Hepatocyte (in vitro differentiated cells): ENCODE results near the gene STX5.

ENCODE experiments used
- EZH2 ChIP-seq: fragments of 200-600 bp; sonication (generic); IDR thresholded peaks from 2 replicates; pipeline ENCODE4 v1.6.1; 2016; ENCODE audit warnings: antibody characterized with exemption, mild to moderate bottlenecking, borderline replicate concordance
- EZH2phosphoT487 ChIP-seq: fragments of 200-600 bp; sonication (generic); IDR thresholded peaks from one replicate; pipeline ENCODE4 v1.6.1; 2018; ENCODE audit warnings: antibody characterized with exemption, mild to moderate bottlenecking, low read depth, moderate library complexity; ENCODE audit not compliant: unreplicated experiment, severe bottlenecking
- TF ChIP-seq, protein P1 (sequence below): fragments of 200-600 bp; sonication (generic); IDR thresholded peaks from 2 replicates; pipeline ENCODE4 v1.5.1; 2016; ENCODE audit warnings: antibody characterized with exemption, mild to moderate bottlenecking; ENCODE audit not compliant: poor library complexity

DNA sequence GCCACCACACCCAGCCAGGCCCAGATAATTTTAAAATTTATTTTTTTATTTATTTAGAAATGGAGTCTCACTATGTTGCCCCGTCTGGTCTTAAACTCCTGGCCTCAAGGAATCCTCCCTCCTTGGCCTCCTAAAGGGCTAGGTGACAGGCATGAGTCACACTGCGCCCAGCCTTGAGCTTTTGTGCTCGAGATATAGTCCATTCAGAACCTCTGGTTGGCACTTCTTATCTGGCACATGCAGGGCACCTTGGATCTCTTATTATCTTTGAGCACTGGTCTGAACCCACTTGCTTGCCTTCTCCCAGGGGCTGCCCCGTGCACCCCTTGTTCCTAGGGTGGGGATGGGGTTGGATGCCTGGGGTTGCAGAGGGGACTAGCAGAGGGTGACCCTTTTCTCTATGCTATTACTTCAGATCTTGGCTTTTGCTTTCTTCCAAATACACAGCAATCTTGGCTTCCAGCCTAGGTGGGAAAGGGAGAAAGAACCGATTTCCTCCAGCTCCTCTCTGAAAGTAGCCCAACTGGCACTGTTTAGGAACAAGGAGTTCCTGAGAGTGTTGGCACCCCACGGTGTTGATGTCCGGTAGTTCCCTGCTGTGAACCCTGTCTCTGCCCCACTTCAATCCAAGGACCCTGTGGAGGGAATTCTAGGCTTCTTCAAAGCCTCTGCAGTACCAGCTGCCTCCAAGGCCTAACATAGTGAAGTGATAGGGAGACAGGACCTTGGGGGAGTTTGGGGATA lies 47.6 kb upstream of the STX5 start:
- TF ChIP-seq EZH2phosphoT487: no peak
- TF ChIP-seq, protein P1, sequence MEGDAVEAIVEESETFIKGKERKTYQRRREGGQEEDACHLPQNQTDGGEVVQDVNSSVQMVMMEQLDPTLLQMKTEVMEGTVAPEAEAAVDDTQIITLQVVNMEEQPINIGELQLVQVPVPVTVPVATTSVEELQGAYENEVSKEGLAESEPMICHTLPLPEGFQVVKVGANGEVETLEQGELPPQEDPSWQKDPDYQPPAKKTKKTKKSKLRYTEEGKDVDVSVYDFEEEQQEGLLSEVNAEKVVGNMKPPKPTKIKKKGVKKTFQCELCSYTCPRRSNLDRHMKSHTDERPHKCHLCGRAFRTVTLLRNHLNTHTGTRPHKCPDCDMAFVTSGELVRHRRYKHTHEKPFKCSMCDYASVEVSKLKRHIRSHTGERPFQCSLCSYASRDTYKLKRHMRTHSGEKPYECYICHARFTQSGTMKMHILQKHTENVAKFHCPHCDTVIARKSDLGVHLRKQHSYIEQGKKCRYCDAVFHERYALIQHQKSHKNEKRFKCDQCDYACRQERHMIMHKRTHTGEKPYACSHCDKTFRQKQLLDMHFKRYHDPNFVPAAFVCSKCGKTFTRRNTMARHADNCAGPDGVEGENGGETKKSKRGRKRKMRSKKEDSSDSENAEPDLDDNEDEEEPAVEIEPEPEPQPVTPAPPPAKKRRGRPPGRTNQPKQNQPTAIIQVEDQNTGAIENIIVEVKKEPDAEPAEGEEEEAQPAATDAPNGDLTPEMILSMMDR: no peak
- TF ChIP-seq EZH2: no peak
